ENCODE results near the gene PARP12.

The PARP12 gene

DNA sequence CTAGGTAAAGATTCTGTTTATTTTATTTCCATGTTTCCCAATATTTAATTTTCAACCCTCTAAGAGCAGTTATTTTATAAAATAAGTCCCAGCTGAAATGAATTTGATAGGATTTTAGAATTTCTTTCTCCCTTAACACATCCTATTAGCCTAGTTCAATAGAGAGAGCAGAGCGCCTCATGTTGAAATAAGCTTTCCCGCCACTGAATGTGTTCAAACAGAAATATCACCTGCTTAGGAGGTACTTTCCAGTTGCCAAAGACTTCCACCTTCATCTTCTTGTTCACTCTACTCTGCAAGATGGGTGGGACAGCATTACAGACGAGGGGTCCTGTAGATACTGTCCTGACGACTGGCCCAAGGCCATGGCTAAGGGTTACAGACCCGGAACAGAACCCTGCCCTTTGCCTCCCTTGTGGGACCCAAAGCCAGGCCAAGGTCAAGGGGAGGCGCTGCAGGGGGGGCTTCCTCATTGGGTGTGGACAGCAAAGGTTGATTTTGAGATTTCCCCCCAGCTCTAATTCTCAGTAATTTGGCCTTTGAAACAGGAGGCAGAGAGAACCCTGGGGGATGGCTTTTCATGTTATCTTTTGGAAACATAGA is 62.0 kb downstream of the PARP12 start:
- TF ChIP-seq ZNF70 (CRISPR knock-in tag; IDR thresholded peaks at IDR 0.05) (no peak), TCF4 (CRISPR knock-in tag; IDR thresholded peaks at IDR 0.05; ENCODE audit: borderline replicate concordance) (no peak), ZC3H10 (CRISPR knock-in tag; IDR thresholded peaks at IDR 0.05) (no peak), SNAI2 (CRISPR knock-in tag; IDR thresholded peaks at IDR 0.05) (no peak), TOX (CRISPR knock-in tag; IDR thresholded peaks at IDR 0.05; ENCODE audit: borderline replicate concordance) (no peak), ZFP3 (CRISPR knock-in tag; IDR thresholded peaks at IDR 0.05) (no peak), ISL1 (CRISPR knock-in tag; IDR thresholded peaks at IDR 0.05) (no peak), ZNF8 (CRISPR knock-in tag; IDR thresholded peaks at IDR 0.05) (no peak)
- TF ChIP-seq, protein P1, sequence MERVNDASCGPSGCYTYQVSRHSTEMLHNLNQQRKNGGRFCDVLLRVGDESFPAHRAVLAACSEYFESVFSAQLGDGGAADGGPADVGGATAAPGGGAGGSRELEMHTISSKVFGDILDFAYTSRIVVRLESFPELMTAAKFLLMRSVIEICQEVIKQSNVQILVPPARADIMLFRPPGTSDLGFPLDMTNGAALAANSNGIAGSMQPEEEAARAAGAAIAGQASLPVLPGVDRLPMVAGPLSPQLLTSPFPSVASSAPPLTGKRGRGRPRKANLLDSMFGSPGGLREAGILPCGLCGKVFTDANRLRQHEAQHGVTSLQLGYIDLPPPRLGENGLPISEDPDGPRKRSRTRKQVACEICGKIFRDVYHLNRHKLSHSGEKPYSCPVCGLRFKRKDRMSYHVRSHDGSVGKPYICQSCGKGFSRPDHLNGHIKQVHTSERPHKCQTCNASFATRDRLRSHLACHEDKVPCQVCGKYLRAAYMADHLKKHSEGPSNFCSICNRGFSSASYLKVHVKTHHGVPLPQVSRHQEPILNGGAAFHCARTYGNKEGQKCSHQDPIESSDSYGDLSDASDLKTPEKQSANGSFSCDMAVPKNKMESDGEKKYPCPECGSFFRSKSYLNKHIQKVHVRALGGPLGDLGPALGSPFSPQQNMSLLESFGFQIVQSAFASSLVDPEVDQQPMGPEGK (CRISPR knock-in tag; IDR thresholded peaks at IDR 0.05; ENCODE audit: borderline replicate concordance) = no peak
- TF ChIP-seq, protein P2, sequence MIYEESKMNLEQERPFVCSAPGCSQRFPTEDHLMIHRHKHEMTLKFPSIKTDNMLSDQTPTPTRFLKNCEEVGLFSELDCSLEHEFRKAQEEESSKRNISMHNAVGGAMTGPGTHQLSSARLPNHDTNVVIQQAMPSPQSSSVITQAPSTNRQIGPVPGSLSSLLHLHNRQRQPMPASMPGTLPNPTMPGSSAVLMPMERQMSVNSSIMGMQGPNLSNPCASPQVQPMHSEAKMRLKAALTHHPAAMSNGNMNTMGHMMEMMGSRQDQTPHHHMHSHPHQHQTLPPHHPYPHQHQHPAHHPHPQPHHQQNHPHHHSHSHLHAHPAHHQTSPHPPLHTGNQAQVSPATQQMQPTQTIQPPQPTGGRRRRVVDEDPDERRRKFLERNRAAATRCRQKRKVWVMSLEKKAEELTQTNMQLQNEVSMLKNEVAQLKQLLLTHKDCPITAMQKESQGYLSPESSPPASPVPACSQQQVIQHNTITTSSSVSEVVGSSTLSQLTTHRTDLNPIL (CRISPR knock-in tag; IDR thresholded peaks at IDR 0.05; ENCODE audit: low read depth) = no peak
- TF ChIP-seq, protein P3, sequence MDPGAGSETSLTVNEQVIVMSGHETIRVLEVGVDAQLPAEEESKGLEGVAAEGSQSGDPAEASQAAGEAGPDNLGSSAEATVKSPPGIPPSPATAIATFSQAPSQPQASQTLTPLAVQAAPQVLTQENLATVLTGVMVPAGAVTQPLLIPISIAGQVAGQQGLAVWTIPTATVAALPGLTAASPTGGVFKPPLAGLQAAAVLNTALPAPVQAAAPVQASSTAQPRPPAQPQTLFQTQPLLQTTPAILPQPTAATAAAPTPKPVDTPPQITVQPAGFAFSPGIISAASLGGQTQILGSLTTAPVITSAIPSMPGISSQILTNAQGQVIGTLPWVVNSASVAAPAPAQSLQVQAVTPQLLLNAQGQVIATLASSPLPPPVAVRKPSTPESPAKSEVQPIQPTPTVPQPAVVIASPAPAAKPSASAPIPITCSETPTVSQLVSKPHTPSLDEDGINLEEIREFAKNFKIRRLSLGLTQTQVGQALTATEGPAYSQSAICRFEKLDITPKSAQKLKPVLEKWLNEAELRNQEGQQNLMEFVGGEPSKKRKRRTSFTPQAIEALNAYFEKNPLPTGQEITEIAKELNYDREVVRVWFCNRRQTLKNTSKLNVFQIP (CRISPR knock-in tag; IDR thresholded peaks at IDR 0.05; ENCODE audit: borderline replicate concordance, low read depth) = no peak
- ATAC-seq = no peak

DNA sequence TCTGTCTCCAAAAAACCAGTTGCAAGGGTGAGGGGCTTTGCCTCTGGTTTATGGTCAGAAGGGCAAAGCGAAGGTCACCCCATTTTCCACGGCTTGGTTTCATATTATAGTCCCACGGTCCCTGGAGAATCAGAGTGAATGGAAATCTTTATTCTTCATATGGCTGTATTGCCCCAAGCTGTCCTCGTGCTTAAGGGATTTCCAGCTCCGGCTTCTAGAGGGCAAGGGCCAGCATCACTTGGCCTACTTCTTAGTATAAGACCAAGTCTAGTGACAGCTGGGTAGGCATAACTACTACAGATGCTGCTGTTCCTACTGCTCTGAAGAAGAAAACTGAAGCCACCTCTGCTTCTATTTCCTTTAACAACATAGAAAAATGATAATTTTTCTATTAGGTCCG is 63.2 kb downstream of the PARP12 start:
- no peak for TF ChIP-seq ZNF70 (CRISPR knock-in tag; IDR thresholded peaks at IDR 0.05)
- TF ChIP-seq ZFP30 (CRISPR knock-in tag; IDR thresholded peaks at IDR 0.05) = no peak
- TF ChIP-seq, protein P2 (CRISPR knock-in tag; IDR thresholded peaks at IDR 0.05; ENCODE audit: low read depth) = no peak
- TF ChIP-seq, protein P4, sequence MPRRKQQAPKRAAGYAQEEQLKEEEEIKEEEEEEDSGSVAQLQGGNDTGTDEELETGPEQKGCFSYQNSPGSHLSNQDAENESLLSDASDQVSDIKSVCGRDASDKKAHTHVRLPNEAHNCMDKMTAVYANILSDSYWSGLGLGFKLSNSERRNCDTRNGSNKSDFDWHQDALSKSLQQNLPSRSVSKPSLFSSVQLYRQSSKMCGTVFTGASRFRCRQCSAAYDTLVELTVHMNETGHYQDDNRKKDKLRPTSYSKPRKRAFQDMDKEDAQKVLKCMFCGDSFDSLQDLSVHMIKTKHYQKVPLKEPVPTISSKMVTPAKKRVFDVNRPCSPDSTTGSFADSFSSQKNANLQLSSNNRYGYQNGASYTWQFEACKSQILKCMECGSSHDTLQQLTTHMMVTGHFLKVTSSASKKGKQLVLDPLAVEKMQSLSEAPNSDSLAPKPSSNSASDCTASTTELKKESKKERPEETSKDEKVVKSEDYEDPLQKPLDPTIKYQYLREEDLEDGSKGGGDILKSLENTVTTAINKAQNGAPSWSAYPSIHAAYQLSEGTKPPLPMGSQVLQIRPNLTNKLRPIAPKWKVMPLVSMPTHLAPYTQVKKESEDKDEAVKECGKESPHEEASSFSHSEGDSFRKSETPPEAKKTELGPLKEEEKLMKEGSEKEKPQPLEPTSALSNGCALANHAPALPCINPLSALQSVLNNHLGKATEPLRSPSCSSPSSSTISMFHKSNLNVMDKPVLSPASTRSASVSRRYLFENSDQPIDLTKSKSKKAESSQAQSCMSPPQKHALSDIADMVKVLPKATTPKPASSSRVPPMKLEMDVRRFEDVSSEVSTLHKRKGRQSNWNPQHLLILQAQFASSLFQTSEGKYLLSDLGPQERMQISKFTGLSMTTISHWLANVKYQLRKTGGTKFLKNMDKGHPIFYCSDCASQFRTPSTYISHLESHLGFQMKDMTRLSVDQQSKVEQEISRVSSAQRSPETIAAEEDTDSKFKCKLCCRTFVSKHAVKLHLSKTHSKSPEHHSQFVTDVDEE (CRISPR knock-in tag; IDR thresholded peaks at IDR 0.05) = no peak
- no peak for TF ChIP-seq ARNTL (CRISPR knock-in tag; IDR thresholded peaks at IDR 0.05; ENCODE audit: borderline replicate concordance, low read depth)
- no peak for TF ChIP-seq ZC3H10 (CRISPR knock-in tag; IDR thresholded peaks at IDR 0.05)
- no peak for TF ChIP-seq CSDC2 (CRISPR knock-in tag; IDR thresholded peaks at IDR 0.05)
- TF ChIP-seq ZNF565 (CRISPR knock-in tag; conservative IDR thresholded peaks at IDR 0.05; ENCODE audit: low read depth) = no peak
- TF ChIP-seq PPARA (CRISPR knock-in tag; IDR thresholded peaks at IDR 0.05; ENCODE audit: borderline replicate concordance) = no peak
- no peak for TF ChIP-seq BACH2 (CRISPR knock-in tag; IDR thresholded peaks at IDR 0.05; ENCODE audit: borderline replicate concordance)
- TF ChIP-seq GLIS3 (CRISPR knock-in tag; IDR thresholded peaks at IDR 0.05) = no peak
- TF ChIP-seq SNAI2 (CRISPR knock-in tag; IDR thresholded peaks at IDR 0.05) = no peak
- TF ChIP-seq ZFP3 (CRISPR knock-in tag; IDR thresholded peaks at IDR 0.05) = no peak
- no peak for TF ChIP-seq ISL1 (CRISPR knock-in tag; IDR thresholded peaks at IDR 0.05)
- TF ChIP-seq, protein P5, sequence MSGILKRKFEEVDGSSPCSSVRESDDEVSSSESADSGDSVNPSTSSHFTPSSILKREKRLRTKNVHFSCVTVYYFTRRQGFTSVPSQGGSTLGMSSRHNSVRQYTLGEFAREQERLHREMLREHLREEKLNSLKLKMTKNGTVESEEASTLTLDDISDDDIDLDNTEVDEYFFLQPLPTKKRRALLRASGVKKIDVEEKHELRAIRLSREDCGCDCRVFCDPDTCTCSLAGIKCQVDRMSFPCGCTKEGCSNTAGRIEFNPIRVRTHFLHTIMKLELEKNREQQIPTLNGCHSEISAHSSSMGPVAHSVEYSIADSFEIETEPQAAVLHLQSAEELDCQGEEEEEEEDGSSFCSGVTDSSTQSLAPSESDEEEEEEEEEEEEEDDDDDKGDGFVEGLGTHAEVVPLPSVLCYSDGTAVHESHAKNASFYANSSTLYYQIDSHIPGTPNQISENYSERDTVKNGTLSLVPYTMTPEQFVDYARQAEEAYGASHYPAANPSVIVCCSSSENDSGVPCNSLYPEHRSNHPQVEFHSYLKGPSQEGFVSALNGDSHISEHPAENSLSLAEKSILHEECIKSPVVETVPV (CRISPR knock-in tag; IDR thresholded peaks at IDR 0.05) = no peak
- no peak for TF ChIP-seq OSR1 (CRISPR knock-in tag; IDR thresholded peaks at IDR 0.05)

More for the DNA sequence above, 63.2 kb downstream of the PARP12 start:
- ATAC-seq = no peak
